DMS114 treated with DMSO at 0.1 percent for 48 hours (cell line): ENCODE results near the gene TESMIN.

Source experiments
- DNase-seq: peaks from one replicate; lab custom pipeline; 2025; ENCODE audit not compliant: unreplicated experiment; lab: John Stamatoyannopoulos, UW

Gene TESMIN

GRCh38 chr11:68661697-68662603 lies 89.4 kb downstream of the TESMIN start:
- DNase-seq = no peak

DNA sequence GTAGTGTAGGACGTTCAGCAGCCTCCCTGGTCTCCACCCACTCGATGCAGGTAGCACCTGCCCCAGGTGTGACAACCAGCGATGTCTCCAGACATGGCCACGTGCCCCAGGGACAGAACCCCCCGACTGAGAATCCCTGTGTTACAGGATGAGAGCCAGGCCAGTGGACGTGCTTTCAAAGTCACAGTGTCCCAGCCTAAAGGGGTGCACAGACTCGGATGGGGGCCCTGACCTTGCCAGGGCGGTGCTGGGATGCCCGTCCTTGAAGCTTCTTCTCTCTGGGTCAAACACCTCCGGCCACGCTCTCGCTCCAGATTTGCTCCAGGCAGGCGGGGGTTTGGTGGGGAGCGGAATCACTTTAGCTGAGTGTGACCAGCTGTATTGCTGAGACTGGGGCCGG lies 90.3 kb downstream of the TESMIN start:
- no peak for DNase-seq

- no peak for DNase-seq
Measured at GRCh38 chr11:68660066-68660810, 91.1 kb downstream of the TESMIN start.

DNA sequence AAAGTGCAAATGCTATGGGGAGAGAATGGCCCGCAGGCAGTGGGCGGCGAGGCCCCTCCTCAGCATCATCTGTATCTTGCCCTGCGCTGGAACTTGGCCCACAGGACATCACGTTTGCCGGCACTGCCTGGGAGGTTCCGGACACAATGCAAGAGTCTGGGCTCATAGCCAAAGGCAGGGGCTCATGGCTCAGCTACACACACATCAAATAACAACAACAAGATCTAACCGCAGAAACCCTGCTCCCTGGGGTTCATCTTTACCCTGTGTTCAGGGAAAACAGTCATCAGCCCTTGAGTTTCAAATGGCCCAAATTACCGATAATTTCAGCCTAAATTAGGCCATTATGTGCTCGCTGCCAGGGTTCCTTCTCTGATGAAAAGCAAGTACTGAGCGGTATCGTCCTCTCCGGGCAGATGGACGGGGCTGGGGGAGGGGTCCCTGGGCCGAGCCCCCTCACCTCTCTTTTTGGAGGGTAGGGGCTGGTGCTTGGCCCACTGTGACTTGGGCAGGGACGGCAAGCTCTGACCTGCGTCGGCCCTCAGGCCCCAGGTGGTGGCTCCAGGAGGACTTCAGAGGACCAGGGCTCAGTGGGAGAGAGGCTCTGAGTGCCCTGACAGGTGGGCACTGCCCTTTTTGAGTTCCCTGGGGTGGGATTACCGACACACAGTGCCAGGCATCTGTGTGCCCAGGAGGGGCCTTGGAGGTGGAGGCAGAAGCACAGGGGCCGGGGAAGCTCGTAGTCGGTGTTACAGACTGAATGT lies 92.0 kb downstream of the TESMIN start:
- no peak for DNase-seq

GRCh38 chr11:68658661-68659060 lies 92.7 kb downstream of the TESMIN start:
- no peak for DNase-seq

- no peak for DNase-seq
Measured at GRCh38 chr11:68658097-68658496, 93.2 kb downstream of the TESMIN start.
